SU-DHL-6 (cell line): ENCODE data around the gene ANKH.

Experiments
- EZH2phosphoT487 ChIP-seq: fragments of 200-600 bp; sonication (generic), shearing (Covaris generic); conservative IDR thresholded peaks from 2 replicates; pipeline ENCODE4 v1.6.1; 2018; ENCODE audit warnings: mild to moderate bottlenecking, antibody characterized with exemption, low read length, moderate library complexity, mixed read lengths
- TF ChIP-seq, protein P1 (sequence below): fragments of 200-600 bp; sonication (generic); IDR thresholded peaks from one replicate; pipeline ENCODE4 v1.5.1; 2017; ENCODE audit warnings: antibody characterized with exemption, mild to moderate bottlenecking, low read length, moderate library complexity; ENCODE audit not compliant: insufficient read depth, poor library complexity, severe bottlenecking

- TF ChIP-seq, protein P1, sequence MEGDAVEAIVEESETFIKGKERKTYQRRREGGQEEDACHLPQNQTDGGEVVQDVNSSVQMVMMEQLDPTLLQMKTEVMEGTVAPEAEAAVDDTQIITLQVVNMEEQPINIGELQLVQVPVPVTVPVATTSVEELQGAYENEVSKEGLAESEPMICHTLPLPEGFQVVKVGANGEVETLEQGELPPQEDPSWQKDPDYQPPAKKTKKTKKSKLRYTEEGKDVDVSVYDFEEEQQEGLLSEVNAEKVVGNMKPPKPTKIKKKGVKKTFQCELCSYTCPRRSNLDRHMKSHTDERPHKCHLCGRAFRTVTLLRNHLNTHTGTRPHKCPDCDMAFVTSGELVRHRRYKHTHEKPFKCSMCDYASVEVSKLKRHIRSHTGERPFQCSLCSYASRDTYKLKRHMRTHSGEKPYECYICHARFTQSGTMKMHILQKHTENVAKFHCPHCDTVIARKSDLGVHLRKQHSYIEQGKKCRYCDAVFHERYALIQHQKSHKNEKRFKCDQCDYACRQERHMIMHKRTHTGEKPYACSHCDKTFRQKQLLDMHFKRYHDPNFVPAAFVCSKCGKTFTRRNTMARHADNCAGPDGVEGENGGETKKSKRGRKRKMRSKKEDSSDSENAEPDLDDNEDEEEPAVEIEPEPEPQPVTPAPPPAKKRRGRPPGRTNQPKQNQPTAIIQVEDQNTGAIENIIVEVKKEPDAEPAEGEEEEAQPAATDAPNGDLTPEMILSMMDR: no peak
- TF ChIP-seq EZH2phosphoT487: no peak
Observed at GRCh38 chr5:14674983-14675854, 196.4 kb downstream of the ANKH start.
